Cardiac fibroblast (primary cell): Measurements from ENCODE around the gene PRR33.

Experiments
- DNase-seq, 2 donors: peaks; one replicate each; pipeline versions ENCODE4 v3.0.0 to v3.0.0-alpha.2; 2010; ENCODE audit warnings: low read depth in 2 of 2
- H3K4me3 ChIP-seq, 2 donors: replicated peaks in 1 of 2; 1 replicate in 1 of 2; 2 replicates in 1 of 2; pipeline ENCODE4 v1.5.1; 2011; ENCODE audit warnings: low read depth in 2 of 2, low read length in 2 of 2, mild to moderate bottlenecking in 2 of 2, moderate library complexity in 1 of 2
- CTCF ChIP-seq: IDR thresholded peaks from one replicate; pipeline ENCODE4 v1.5.1; 2011; ENCODE audit warnings: low read depth, mild to moderate bottlenecking, low read length, inconsistent platforms

PRR33 gene

GRCh38 chr11:1913271-1914060 lies 21.8 kb upstream of the PRR33 start:
- TF ChIP-seq CTCF, result no peak
- no peak overlapping the region for H3K4me3 ChIP-seq
- DNase-seq, result no peak

- no peak for DNase-seq
Measured at GRCh38 chr11:1912289-1912878, 20.7 kb upstream of the PRR33 start.

GRCh38 chr11:1909524-1909923 lies 17.8 kb upstream of the PRR33 start:
- H3K4me3 ChIP-seq, result no peak overlapping the region
- TF ChIP-seq CTCF, result no peak
- DNase-seq, result no peak

More at GRCh38 chr11:1912289-1912878, 20.7 kb upstream of the PRR33 start:
- no peak overlapping the region for H3K4me3 ChIP-seq
- TF ChIP-seq CTCF, result no peak

- peak; percentile 80 to 89 for DNase-seq
- no peak for TF ChIP-seq CTCF
- H3K4me3 ChIP-seq, result no peak overlapping the region
Measured at GRCh38 chr11:1908618-1909017, 16.9 kb upstream of the PRR33 start.

- no peak overlapping the region for H3K4me3 ChIP-seq
- DNase-seq, result no peak
- TF ChIP-seq CTCF, result no peak
Measured at GRCh38 chr11:1906611-1907423, 15.1 kb upstream of the PRR33 start.

- peak; percentile 28 to 31 for DNase-seq
- H3K4me3 ChIP-seq, result no peak overlapping the region
- no peak for TF ChIP-seq CTCF
Measured at GRCh38 chr11:1906181-1906580, 14.5 kb upstream of the PRR33 start.
